ENCODE measurements around the gene MBTPS1.

DNA sequence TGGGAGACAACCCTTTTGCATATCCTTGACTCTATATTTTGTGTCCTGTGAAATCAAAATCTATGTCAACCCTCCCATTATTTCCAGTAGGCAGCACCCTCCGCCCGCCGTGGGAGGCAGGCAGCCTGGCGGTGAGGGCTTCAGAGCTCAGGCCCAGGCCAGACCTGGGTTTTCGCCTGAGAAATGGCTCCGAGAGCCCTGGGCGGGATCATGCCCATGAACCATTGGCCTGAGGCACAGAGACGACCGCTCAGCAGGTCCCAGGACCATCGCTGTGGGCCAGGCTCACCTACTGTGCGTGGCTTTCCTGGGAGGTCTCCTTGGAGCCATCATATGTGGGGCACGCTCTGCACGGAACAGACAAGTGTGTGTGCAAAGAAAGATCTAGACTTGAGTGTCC lies 67.9 kb downstream of the MBTPS1 start:
- TF ChIP-seq, protein P1, sequence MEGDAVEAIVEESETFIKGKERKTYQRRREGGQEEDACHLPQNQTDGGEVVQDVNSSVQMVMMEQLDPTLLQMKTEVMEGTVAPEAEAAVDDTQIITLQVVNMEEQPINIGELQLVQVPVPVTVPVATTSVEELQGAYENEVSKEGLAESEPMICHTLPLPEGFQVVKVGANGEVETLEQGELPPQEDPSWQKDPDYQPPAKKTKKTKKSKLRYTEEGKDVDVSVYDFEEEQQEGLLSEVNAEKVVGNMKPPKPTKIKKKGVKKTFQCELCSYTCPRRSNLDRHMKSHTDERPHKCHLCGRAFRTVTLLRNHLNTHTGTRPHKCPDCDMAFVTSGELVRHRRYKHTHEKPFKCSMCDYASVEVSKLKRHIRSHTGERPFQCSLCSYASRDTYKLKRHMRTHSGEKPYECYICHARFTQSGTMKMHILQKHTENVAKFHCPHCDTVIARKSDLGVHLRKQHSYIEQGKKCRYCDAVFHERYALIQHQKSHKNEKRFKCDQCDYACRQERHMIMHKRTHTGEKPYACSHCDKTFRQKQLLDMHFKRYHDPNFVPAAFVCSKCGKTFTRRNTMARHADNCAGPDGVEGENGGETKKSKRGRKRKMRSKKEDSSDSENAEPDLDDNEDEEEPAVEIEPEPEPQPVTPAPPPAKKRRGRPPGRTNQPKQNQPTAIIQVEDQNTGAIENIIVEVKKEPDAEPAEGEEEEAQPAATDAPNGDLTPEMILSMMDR (conservative IDR thresholded peaks at IDR 0.05; ENCODE audit: low read depth in 2 of 2), result no peak
- TF ChIP-seq EZH2 (IDR thresholded peaks at IDR 0.05; ENCODE audit: low read depth, unreplicated experiment) (no peak), POLR2AphosphoS5 (IDR thresholded peaks at IDR 0.05; ENCODE audit: low read depth) (no peak)

Data from GM23338 (cell line).